ENCODE results near the gene LRRC37A3.
"Not testable (repeated sequence)": the region's sequence is repeated elsewhere in the genome, so short reads cannot be mapped to it uniquely, and the experiment has no call there.

The LRRC37A3 gene

GRCh38 chr17:64925244-64925643 lies 6.0 kb upstream of the LRRC37A3 start:
- not testable (repeated sequence) for DNase-seq

- not testable (repeated sequence) for DNase-seq
Measured at GRCh38 chr17:64923051-64923568, 3.8 kb upstream of the LRRC37A3 start.

DNA sequence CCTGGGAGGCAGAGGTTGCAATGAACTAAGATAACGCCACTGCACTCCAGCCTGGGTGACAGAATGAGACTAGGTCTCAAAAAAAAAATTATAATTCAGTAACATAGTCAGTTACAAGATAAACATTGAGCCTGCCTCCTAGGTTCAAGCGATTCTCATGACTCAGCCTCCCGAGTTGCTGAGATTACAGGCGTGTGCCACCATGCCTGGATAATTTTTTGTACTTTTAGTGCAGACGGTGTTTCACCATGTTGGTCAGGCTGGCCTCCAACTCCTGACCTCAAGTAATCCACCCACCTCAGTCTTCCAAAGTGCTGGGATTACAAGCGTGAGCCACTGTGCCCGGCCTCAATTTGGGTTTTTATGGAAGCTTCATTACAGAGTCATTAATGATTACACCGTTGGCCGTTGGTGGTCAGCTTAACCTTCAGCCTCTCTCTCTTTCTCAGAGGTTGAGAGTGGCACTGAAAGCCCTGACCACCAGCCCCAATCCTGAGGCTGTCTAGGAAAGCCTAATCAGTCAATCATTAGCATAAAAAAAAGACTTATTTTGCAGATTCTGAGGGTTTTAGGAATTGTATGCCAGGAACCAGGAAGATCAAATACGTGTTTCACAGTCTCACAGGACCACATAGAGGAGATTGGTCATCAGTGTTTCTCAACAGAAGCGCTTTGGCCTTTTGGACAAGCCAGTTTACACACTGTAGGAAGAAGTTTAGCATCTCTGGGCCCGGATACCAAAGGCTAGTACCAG lies 1.3 kb upstream of the LRRC37A3 start:
- no peak for DNase-seq

DNA sequence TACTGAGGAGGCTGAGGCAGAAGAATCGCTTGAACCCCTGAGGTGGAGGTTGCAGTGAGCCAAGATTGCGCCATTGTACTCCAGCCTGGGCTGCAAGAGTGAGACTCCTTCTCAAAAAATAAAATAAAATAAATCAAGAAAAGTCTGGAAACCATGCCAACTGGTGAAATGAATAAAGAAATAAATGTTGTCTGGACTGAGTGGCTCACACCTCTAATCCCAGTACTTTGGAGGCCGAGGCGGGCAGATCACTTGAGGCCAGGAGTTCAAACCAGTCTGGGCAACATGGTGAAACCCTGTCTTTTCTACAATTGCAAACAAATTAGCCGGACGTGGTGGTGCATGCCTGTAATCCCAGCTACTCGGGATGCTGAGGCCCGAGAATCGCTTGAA lies 744 bp upstream of the LRRC37A3 start:
- DNase-seq = no peak

DNA sequence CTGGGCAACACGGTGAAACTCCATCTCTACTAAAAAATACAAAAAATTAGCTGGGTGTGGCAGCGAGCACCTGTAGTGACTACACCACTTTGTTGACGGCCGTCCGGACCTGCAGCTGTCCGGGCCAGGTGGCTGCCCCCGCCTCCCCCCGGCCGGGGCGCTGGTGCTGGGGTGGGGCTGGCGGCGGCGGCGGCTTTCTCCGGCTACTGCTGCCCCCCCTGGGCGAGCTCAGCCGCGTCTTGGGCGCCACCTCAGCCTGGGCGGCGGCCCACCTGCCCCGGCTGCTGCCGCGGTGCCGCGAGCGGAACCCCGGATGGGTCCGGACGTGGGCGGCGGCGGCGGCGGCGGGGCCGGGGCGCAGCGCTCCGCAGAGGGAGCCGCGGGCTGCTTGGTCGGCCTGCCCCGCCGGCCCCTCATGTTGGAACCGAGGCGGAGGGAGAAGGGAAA lies 413 bp downstream of the LRRC37A3 start:
- DNase-seq = peak; percentile 40

DNA sequence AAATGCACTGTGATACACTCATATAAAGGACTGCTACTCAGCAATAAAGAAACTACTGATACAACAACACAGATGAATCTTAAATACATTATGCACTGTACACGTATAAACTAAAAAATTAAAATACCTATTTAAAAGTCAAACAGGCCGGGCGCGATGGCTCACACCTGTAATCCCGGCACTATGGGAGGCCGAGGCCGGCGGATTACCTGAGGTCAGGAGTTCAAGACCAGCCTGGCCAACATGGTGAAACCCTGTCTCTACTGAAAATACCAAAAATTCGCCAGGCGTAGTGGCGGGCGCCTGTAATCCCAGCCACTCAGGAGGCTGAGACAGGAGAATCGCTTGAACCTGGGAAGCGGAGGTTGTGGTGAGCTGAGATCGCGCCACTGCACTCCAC lies 1.7 kb downstream of the LRRC37A3 start:
- not testable (repeated sequence) for DNase-seq

DNA sequence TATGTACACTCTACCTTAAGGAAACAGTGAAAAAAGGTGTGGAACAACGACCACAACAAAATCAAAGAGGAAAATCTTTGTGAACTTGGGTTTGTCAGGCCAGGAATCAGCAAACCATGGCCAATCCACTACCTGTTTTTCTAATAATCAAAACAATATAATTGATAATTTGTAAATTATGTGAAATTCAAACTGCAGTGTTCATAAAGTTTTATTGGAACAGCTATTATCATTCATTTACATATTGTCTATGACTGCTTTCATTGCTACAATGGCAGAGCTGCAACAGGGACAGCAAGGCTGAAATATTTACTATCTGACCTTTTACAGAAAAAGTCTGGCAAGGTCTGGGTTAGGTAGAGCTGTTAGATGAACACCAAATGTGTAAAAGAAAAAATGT lies 4.0 kb downstream of the LRRC37A3 start:
- not testable (repeated sequence) for DNase-seq

DNA sequence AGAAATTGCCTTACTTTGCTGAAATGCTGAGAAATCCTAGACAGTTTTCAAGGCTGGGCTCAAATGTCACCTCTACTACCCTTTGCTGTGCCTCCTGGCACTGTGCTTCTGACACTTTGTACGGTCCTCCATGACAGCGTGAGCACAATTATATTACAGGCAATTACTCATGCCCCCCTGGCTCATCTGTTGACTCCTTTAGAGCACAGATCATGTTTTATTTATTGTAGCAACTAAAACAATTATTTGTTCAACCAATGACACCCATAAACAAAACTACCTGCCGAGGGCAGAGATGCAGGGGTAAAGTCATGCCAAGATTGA lies 9.1 kb downstream of the LRRC37A3 start:
- DNase-seq = not testable (repeated sequence)

- DNase-seq = not testable (repeated sequence)
Measured at GRCh38 chr17:64909511-64910190, 9.6 kb downstream of the LRRC37A3 start.

DNA sequence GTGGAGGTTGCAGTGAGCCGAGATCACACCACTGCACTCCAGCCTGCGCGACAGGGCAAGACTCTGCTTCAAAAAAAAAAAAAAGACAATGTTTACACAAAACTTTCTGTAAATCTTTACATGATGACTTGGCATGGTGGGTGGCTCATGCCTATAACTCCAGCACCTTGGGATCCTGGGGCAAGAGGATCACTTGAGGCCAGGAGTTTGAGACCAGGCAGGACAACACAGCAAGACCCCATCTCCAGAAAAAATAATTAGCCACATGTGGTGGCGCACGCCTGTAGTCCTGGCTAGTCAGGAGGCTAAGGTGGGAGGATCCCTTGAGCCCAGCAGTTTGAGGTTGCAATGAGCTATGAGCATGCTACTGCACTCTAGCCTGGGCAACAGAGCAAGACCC lies 15.2 kb downstream of the LRRC37A3 start:
- not testable (repeated sequence) for DNase-seq

- DNase-seq = not testable (repeated sequence)
Measured at GRCh38 chr17:64897136-64897535, 22.1 kb downstream of the LRRC37A3 start.

DNA sequence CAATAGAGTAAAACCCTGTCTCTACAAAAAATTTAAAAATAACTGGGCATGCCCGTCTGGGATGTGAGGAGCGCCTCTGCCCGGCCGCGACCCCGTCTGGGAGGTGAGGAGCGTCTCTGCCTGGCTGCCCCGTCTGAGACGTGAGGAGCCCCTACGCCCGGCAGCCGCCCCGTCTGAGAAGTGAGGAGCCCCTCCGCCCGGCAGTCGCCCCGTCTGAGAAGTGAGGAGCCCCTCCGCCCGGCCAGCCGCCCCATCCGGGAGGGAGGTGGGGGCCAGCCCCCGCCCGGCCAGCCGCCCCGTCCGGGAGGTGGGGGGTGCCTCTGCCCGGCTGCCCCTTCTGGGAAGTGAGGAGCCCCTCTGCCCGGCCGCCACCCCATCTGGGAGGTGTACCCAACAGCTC lies 45.1 kb downstream of the LRRC37A3 start:
- DNase-seq = not testable (repeated sequence)

DNA sequence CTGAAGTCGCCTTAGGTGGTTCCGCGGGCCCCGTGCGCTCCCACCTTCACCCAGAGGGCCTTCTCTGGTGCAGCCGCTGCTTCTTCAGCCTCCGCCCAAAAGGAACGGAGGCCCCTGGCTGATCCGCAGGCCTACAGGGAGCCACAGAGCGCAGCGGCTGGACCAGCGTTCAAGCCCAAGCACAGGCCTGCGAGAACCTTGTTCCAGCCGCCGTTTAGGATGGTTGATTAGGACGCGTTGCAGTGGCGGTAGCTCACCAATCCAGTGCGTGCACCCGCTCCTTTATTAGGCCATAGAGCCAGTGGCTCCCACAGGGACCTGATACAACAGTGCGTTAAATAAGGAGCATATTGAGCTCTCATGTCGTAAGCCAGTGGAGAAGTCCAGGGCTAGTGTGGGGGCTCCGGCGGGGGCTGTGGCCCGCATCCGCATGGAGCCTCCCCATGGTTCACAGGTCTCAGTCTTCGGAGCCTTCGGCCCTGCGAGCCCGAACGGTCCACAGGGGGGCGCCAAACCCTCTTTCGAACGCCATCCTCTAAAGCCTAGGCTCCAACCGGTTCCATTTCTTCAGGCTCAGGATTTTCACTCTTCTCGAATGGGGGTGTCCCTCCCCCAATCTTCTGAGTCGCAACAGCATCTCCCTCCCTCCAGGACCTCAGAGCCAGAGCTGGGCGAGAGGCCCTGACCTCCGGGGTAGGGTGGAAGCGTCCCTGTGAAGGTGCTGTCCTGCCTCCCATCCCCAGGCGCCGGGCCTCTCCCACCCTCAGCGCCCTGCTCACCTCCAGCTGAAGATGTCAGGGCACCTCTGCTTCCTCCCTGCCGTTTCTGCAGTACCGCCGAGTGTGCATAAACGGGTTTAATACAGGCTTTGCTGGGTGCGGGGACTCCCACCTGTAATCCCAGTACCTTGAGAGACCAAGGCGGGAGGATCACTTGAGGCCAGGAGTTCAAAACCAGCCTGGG lies 71.5 kb downstream of the LRRC37A3 start:
- DNase-seq = peak; percentile 77

- not testable (repeated sequence) for DNase-seq
Measured at GRCh38 chr17:64846892-64847291, 72.4 kb downstream of the LRRC37A3 start.

DNA sequence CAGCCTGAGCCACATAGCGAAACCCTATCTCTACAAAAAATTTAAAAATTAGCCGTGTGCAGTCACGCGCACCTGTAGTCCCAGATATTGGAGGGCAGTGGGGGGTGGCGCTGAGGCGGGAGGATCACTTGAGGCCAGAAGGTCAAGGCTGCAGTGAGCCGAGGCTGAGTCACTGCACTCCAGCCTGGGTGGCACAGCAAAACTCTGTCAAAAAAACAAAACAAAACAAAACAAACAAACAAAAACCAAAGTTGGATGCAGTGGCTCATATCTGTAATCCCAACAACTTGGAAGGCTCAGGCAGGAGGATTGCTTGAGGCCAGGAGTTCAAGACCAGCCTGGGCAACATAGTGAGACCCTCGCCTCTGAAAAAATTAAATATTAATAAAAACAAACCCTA lies 75.4 kb downstream of the LRRC37A3 start:
- not testable (repeated sequence) for DNase-seq

- DNase-seq = not testable (repeated sequence)
Measured at GRCh38 chr17:64842900-64843299, 76.4 kb downstream of the LRRC37A3 start.

DNA sequence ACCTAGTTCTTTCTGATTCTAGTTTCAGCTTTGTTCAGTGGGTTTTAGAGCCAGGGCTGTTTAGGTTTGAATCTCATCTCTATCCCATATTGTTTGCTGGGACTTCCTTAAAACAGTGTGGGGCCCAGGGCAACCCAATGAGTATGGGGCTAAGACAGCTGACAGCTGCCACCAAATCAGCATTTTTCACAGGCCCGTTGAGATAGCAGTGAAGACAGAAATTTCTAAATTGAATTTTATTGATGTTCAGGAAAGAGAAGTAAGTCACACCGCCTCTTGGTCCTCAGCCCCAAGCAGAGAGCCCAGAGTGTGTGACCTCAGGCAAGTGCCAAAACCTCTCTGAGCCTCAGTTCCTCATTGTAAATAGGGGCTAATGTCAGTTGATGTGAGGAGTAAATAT lies 78.3 kb downstream of the LRRC37A3 start:
- DNase-seq = not testable (repeated sequence)

- not testable (repeated sequence) for DNase-seq
Measured at GRCh38 chr17:64838513-64838912, 80.8 kb downstream of the LRRC37A3 start.

- DNase-seq = peak; percentile 82
Measured at GRCh38 chr17:64837018-64837761, 82.1 kb downstream of the LRRC37A3 start.

- DNase-seq = not testable (repeated sequence)
Measured at GRCh38 chr17:64836623-64837017, 82.7 kb downstream of the LRRC37A3 start.

GRCh38 chr17:64834060-64834459 lies 85.2 kb downstream of the LRRC37A3 start:
- not testable (repeated sequence) for DNase-seq

GRCh38 chr17:64830631-64831040 lies 88.6 kb downstream of the LRRC37A3 start:
- DNase-seq = not testable (repeated sequence)

All from activated gamma-delta T cell treated with Interleukin-2 at 50 U/mL for 16 hours (primary cell).